Upper lobe of left lung (tissue), 4 donors: Measurements from ENCODE around the gene VPS13D.

Experiments used
- POLR2A ChIP-seq, 4 donors: fragments of 450-650 bp; IDR thresholded peaks; one replicate each; pipeline ENCODE4 v1.5.1; 2016 to 2017; ENCODE audit warnings: antibody characterized with exemption in 4 of 4, mild to moderate bottlenecking in 2 of 4
- POLR2AphosphoS5 ChIP-seq, 2 donors: sonication (generic); formaldehyde crosslinking; IDR thresholded peaks; one replicate each; pipeline ENCODE4 v1.5.1; 2017; ENCODE audit warnings: antibody characterized with exemption in 2 of 2
- TF ChIP-seq, protein P1 (sequence below), 6 experiments: fragments of 450-650 bp in 4 of 6; fragments of 200-600 bp in 2 of 6; sonication (generic) in 2 of 6; IDR thresholded peaks; one replicate each; pipeline ENCODE4 v1.5.1; 2016 to 2019; ENCODE audit warnings: antibody characterized with exemption in 6 of 6

DNA sequence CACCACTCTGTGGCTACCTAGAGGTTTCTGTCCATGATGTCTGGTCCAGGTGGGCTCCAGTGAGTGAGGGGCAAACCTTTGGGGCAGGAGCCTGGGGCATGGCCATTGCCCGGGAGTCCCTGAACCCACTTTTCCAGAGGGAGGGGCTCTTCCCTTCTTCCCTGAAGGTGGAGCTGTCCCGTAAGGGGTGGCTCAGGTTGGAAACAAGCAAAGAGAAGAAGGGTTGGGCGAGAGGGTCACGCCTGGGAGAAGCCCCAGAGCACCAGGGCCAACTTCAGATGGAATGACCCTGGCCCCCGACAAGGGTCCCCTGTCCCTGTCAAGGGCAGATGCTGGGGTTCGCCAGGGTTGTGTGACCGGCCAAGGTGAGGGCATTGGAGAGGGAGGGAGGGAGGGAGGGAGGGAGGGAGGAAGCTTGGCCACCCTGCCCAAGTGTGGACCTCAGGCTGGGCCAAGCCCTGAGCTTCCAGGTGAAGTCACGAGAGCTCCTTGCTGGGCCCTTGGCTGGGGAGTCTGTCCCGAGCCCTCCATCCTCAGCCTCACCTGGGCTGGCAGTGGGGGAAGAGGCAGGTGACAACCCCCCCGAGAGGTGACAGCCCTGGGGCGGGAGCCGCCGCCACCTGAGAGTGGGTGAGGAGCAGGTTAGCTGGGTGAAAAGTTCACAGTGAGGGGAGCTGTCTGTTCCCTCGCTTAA lies 318.6 kb downstream of the VPS13D start:
- TF ChIP-seq, protein P1, sequence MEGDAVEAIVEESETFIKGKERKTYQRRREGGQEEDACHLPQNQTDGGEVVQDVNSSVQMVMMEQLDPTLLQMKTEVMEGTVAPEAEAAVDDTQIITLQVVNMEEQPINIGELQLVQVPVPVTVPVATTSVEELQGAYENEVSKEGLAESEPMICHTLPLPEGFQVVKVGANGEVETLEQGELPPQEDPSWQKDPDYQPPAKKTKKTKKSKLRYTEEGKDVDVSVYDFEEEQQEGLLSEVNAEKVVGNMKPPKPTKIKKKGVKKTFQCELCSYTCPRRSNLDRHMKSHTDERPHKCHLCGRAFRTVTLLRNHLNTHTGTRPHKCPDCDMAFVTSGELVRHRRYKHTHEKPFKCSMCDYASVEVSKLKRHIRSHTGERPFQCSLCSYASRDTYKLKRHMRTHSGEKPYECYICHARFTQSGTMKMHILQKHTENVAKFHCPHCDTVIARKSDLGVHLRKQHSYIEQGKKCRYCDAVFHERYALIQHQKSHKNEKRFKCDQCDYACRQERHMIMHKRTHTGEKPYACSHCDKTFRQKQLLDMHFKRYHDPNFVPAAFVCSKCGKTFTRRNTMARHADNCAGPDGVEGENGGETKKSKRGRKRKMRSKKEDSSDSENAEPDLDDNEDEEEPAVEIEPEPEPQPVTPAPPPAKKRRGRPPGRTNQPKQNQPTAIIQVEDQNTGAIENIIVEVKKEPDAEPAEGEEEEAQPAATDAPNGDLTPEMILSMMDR (IDR thresholded peaks at IDR 0.05) = no peak
- TF ChIP-seq POLR2A (IDR thresholded peaks at IDR 0.05) (no peak), POLR2AphosphoS5 (IDR thresholded peaks at IDR 0.05) (no peak)
